GM12874 (cell line): ENCODE measurements around the gene TMEM69.

Experiments
- TF ChIP-seq, protein P1 (sequence below): IDR thresholded peaks from 2 replicates; pipeline ENCODE4 v1.5.1; 2011; ENCODE audit warnings: low read depth, mild to moderate bottlenecking, control low read depth, low read length, moderate library complexity; ENCODE audit not compliant: insufficient read depth

The TMEM69 gene

DNA sequence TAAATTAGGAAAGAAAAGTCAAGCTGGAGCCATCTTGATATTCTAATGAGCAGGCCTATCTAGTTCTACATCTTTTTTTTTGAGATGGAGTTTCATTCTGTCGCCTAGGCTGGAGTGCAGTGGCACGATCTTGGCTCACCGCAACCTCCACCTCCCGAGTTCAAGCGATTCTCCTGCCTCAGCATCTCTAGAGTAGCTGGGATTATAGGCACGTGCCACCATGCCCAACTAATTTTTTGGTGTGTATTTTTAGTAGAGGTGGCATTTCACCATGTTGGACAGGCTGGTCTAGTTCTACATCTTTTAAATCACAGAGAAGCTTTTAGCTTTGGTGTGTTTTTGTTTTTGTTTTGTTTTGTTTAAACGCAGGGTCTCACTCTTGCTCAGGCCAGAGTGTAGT is 6.8 kb downstream of the TMEM69 start:
- TF ChIP-seq, protein P1, sequence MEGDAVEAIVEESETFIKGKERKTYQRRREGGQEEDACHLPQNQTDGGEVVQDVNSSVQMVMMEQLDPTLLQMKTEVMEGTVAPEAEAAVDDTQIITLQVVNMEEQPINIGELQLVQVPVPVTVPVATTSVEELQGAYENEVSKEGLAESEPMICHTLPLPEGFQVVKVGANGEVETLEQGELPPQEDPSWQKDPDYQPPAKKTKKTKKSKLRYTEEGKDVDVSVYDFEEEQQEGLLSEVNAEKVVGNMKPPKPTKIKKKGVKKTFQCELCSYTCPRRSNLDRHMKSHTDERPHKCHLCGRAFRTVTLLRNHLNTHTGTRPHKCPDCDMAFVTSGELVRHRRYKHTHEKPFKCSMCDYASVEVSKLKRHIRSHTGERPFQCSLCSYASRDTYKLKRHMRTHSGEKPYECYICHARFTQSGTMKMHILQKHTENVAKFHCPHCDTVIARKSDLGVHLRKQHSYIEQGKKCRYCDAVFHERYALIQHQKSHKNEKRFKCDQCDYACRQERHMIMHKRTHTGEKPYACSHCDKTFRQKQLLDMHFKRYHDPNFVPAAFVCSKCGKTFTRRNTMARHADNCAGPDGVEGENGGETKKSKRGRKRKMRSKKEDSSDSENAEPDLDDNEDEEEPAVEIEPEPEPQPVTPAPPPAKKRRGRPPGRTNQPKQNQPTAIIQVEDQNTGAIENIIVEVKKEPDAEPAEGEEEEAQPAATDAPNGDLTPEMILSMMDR, result no peak

DNA sequence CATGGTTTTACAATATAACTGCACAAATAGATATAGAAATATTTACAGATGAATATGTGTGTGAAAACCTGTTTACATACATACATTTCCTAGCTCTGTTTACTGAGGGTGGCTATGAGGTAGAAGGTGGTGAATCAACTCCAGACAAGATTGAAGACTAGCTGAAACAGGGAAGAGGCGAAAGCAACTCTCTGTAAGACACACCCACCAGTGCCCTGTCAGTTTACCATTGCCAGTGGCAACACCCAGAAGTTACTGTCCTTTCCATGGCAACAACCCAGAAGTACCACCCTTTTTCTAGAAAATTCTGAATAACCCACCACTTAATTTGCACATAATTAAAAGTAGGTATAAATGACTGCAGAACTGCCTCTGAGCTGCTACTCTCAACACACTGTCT is 16.7 kb downstream of the TMEM69 start:
- TF ChIP-seq, protein P1, result no peak

DNA sequence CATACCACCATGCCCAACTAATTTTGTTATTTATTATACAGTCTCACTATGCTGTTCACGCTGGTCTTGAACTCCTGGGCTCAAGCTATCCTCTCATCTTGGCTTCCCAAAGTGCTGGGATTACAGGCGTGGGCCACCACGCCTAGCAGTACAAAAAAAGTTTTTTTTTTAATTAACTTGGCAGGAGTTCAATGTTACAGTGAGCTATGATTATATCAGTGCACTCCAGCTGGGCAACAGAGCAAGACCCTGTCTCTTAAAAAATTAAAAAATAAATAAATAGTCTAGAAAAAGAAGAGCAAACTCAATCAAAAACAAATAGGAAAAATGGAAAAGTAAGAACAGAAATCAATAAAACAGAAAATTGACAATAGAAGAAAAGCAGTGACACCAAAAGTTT is 25.7 kb downstream of the TMEM69 start:
- TF ChIP-seq, protein P1, result no peak

DNA sequence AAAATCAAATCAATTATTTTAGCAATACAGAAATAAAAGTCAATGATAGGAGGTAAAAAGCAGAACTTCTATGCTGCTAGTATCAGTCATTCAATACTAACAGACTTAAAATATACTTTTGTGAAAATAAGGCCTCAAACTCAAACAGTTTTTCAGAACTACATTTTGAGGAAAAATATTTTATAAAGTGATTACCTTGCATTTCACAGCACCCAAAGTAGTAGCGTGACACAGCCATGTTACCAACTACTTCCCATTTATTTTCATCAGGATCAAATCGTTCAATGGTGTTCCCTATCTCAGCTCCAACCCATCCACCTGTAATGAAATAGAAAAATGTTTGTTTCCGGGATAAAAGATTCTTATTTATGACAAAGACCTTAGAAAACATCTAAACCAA is 28.7 kb downstream of the TMEM69 start:
- TF ChIP-seq, protein P1, result no peak

DNA sequence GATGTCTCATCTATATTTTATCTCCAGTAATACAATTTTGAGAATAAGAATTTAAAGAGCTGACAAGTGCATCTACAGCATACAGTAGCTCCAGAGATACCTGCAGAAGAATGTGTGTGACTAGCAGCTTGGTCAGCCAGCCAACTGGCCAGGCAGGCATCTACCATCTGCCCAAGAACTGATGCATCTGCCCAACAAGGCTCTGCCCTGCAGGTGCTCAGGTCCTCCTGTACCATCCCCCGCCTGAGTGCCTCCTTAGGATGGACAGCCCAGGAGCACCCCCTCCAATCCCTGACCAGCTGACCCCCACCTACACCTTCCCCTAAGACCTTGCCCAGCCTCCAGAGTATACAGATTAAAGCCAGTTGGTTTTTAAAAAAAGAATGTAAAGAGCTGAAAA is 30.3 kb downstream of the TMEM69 start:
- TF ChIP-seq, protein P1, result no peak

DNA sequence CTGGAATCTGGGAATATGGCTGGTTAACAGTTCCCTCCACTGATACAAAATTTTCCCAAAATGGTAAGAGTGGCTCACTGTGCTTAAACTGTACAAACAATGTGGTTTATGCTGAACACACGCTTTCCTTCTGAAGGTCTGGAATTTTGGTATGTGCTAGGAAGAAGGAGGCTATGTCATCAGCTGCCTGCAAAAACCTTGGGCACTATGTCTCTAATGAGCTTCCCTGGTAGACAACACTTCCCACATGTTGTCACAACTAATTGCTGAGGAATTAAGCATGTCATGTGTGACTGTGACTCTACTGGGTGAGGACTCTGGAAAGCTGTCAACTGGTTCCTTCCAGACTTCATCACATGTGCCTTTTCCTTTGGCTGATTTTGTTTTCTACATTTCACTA is 33.2 kb downstream of the TMEM69 start:
- TF ChIP-seq, protein P1, result no peak

DNA sequence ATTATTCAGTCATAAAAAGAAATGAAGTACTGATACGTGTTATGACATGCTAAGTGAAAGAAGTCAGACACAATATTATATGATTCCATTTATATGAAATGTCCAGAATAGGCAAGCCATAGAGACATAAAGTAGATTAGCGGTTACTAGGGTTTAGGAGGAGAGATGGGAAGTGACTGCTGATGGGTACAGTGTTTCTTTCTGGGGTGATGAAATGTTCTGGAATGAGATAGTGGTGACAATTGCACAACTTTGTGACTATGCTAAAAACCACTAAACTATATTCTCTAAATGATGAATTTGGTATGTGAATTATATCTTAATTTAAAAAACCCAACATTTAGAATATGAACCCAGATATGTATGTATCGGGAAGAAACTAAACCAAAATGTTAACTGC is 34.8 kb downstream of the TMEM69 start:
- TF ChIP-seq, protein P1, result no peak
